Measurements from ENCODE around the gene RPS17.
A peak's percentile ranks its signal among the peaks of the same experiment; 100 is the strongest.
"Not testable (repeated sequence)": the region's sequence is repeated elsewhere in the genome, so short reads cannot be mapped to it uniquely, and the experiment has no call there.

The RPS17 gene

DNA sequence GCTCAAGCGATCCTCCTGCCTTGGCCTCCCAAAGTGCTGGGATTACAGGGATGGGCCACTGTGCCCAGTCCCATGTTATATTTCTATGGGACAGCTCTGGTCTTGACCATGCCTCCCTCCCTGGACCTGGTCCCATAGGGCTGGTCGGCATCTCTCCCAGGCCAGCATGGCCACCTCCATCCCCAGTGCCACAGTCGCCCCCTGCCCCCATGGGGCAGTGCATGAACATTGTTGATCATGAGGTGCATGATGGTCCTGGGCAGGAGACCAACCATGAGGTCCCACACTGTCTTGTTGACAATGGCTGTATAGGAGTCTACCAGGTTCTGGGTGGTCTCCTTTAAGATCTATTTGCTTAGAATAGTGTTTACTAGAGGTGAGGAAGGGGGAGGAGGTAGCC lies 6.5 kb downstream of the RPS17 start:
- Histone ChIP-seq H3K36me3 (ENCODE audit: insufficient read depth, low read length) (peaks cover 49% of the 10 kb centered on the region), H3K9me3 (ENCODE audit: low read depth, low read length) (no peaks in the 10 kb centered on the region), H3K4me3 (no peak overlapping the region), H3K27ac (peak overlapping the region; percentile 42; the same call in 1 of the 2 replicates), H3K9ac (ENCODE audit: insufficient read length) (no peak overlapping the region)
- no peak for TF ChIP-seq FOXP2 (optimal IDR thresholded peaks at IDR 0.05; ENCODE audit: control extremely low read depth, extremely low read length, insufficient read depth)
- peak; percentile 16; the same call in 1 of the 2 replicates for TF ChIP-seq POLR2AphosphoS5 (IDR thresholded peaks at IDR 0.05; ENCODE audit: borderline replicate concordance, low read depth, low read length)
- no peak for DNase-seq (ENCODE audit: low read depth, low spot score)

DNA sequence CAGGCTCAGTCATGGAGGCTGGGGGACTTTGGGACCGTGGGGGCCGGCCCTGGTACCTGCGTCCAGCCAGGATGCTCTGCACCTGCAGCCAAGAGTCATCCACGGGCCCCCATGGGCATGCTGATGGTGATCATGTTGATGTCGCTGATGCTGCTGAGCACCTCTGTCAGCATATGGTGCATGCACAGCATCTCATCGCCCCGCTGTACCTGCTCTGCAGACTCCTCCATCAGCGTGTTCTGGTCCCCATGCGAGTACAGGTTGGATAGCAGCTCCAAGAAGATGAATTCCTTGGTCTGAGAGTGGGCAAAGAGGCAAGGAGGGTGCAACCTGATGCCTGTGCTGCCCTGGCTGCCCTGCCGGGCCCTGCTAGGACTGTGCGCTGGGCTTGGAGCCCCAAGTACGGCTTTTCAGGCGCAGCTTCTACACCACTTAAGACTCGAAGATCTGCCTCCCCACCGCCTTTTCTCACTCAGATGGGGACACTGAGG lies 7.2 kb downstream of the RPS17 start:
- no peak overlapping the region for H3K9ac ChIP-seq (ENCODE audit: insufficient read length)
- no peak for DNase-seq (ENCODE audit: low read depth, low spot score)
- H3K27ac ChIP-seq: no peak overlapping the region
- H3K4me3 ChIP-seq: no peak overlapping the region
- H3K36me3 ChIP-seq (ENCODE audit: insufficient read depth, low read length): peaks cover 41% of the 10 kb centered on the region
- TF ChIP-seq EZH2 (IDR thresholded peaks at IDR 0.05) (no peak), FOXP2 (optimal IDR thresholded peaks at IDR 0.05; ENCODE audit: control extremely low read depth, extremely low read length, insufficient read depth) (no peak), POLR2AphosphoS5 (IDR thresholded peaks at IDR 0.05; ENCODE audit: borderline replicate concordance, low read depth, low read length) (no peak)
- H3K9me3 ChIP-seq (ENCODE audit: low read depth, low read length): no peaks in the 10 kb centered on the region

DNA sequence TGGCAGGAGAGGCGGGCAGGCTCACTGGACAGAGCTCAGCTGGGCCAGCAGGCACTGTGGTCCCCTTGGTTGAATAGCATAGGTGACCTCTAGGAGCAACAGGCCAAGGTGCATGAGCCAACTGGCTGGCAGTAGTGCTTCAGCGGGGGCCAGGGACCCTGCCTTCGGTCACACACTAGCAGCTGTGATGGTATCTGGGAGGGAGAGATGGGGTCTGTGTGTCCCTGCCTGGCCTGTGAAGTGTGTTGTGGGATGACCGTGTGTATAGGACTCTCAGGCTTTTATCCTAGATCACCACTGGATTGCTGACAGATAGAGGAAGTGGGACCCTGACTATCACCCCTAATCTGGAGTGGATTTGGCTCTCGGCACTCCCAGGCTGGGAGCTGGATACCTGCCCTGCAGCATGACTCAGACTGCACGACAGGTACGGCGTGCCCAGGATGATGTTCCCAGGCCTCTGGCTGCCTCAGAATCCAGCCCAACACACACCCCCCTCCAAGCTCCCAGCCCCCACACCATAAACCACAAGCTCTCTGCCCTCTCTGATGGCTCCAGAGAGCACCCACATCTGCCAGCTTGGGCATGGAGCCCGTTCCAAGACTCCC lies 7.8 kb downstream of the RPS17 start:
- H3K36me3 ChIP-seq (ENCODE audit: insufficient read depth, low read length): peaks cover 36% of the 10 kb centered on the region

DNA sequence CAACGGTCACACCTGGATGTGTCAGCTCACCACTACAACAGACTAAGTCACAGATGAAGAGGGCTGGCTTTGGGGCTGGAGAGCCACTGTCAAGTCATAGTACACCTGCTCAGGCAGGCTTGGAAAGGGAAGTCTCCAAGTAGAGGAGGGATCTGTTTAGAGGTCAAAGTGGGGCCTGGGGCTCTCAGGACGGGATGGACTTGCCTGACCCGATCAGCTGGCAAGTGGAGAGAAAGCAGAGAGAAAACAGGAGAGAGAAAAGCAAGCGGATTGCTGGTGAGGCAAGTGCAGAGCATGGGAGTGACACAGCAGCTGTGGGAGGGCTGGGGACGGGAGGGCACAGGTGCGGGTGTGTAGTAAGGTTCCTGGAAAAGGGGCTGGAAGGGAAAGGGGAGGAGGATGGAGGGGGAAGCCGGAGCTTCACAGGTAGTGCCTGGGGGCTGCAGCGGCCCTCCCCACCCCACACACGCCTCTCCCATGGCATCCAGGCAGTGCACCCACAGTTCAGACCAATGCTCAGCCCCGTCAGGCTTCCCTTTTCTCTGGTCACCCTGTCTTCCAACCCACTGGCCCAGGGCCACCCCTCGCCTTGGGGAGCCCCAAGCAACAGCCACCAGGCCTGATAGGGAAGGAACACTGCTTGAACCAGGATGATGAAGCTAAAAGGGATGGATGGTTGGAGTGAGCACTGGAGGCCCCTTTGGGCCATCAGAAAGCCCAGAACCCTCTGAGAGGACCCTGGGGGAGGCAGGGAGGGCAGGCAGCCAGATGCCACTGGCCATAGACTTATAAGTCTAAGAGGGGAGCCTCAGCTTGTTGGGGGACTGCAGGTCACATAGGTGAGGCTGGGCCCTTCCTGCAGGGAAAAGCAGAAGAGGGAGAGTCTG lies 8.5 kb downstream of the RPS17 start:
- TF ChIP-seq POLR2AphosphoS5 (IDR thresholded peaks at IDR 0.05; ENCODE audit: borderline replicate concordance, low read depth, low read length) (no peak), EZH2 (IDR thresholded peaks at IDR 0.05) (no peak), FOXP2 (optimal IDR thresholded peaks at IDR 0.05; ENCODE audit: control extremely low read depth, extremely low read length, insufficient read depth) (no peak)
- DNase-seq (ENCODE audit: low read depth, low spot score): no peak
- H3K36me3 ChIP-seq (ENCODE audit: insufficient read depth, low read length): peaks cover 28% of the 10 kb centered on the region
- H3K4me3 ChIP-seq: no peak overlapping the region
- H3K9me3 ChIP-seq (ENCODE audit: low read depth, low read length): no peaks in the 10 kb centered on the region
- no peak overlapping the region for H3K27ac ChIP-seq
- no peak overlapping the region for H3K9ac ChIP-seq (ENCODE audit: insufficient read length)

More for the DNA sequence above, 7.8 kb downstream of the RPS17 start:
- no peaks in the 10 kb centered on the region for H3K9me3 ChIP-seq (ENCODE audit: low read depth, low read length)
- TF ChIP-seq POLR2AphosphoS5 (IDR thresholded peaks at IDR 0.05; ENCODE audit: borderline replicate concordance, low read depth, low read length) (no peak), FOXP2 (optimal IDR thresholded peaks at IDR 0.05; ENCODE audit: control extremely low read depth, extremely low read length, insufficient read depth) (no peak), EZH2 (IDR thresholded peaks at IDR 0.05) (no peak)
- H3K27ac ChIP-seq: no peak overlapping the region
- no peak overlapping the region for H3K9ac ChIP-seq (ENCODE audit: insufficient read length)
- no peak overlapping the region for H3K4me3 ChIP-seq
- no peak for DNase-seq (ENCODE audit: low read depth, low spot score)

DNA sequence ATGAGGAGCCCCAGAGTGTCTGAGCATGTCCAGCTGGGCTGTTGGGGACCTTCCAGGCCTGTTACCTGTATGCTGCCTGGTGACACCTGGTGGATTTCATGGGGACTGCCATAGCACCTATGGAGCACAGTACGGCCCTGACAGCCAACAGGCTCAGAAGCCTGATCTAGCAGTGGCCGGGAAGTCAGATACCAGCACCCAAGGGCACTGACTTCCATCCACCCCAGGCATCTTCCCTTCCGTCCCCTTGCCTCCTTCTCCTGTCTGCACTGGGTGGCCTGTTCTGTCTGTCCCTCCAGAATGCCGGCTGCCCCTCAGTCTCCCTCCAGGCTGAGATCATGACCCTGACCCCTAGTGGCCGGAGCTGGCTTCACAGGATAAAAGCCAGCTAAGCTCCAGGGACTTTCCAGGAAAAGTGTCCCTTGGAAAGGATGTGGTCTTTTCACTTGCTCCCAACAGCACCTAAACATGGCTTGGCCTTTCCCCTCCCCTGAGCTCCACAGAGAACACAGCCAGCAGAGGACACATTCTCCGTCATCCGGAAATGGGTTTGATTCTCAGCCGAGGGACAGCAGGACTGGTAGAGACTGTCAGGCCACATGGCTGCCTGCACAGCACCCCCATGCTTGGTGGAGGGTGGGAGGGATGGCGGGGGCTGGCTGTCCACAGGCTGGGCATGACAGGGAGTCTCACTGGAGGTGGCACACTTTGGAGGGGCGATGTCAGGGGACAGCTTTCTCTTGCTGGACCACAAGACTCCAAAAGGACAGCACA lies 9.5 kb downstream of the RPS17 start:
- no peak overlapping the region for H3K27ac ChIP-seq
- H3K9ac ChIP-seq (ENCODE audit: insufficient read length): no peak overlapping the region
- DNase-seq (ENCODE audit: low read depth, low spot score): no peak
- H3K4me3 ChIP-seq: no peak overlapping the region
- TF ChIP-seq POLR2AphosphoS5 (IDR thresholded peaks at IDR 0.05; ENCODE audit: borderline replicate concordance, low read depth, low read length): no peak
- no peak for TF ChIP-seq EZH2 (IDR thresholded peaks at IDR 0.05)
- TF ChIP-seq FOXP2 (optimal IDR thresholded peaks at IDR 0.05; ENCODE audit: control extremely low read depth, extremely low read length, insufficient read depth): no peak
- H3K36me3 ChIP-seq (ENCODE audit: insufficient read depth, low read length): peaks cover 19% of the 10 kb centered on the region
- H3K9me3 ChIP-seq (ENCODE audit: low read depth, low read length): no peaks in the 10 kb centered on the region

DNA sequence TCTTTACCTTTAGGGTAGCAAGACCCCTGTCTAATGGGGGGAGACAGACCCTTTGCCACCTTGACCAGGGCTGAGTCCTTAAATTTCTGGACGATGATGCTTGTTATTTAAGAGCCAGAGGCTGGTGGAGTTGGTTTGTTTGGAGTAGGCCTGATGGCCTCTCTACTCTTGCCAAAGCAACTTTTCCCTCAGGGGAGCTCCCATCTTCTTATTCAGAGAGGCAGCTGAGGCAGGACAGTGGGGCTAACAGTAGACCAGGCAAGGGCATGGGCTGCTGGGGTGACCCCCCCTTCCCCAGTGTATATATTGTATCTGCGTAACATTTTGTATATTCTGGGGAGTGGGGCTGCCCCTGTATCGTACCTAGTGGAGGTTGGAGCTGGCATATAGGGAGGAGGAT lies 10.3 kb downstream of the RPS17 start:
- Histone ChIP-seq H3K27ac (no peak overlapping the region), H3K36me3 (ENCODE audit: insufficient read depth, low read length) (peaks cover 11% of the 10 kb centered on the region), H3K9me3 (ENCODE audit: low read depth, low read length) (no peaks in the 10 kb centered on the region), H3K9ac (ENCODE audit: insufficient read length) (no peak overlapping the region), H3K4me3 (no peak overlapping the region)
- TF ChIP-seq FOXP2 (optimal IDR thresholded peaks at IDR 0.05; ENCODE audit: control extremely low read depth, extremely low read length, insufficient read depth) (no peak), POLR2AphosphoS5 (IDR thresholded peaks at IDR 0.05; ENCODE audit: borderline replicate concordance, low read depth, low read length) (no peak), EZH2 (IDR thresholded peaks at IDR 0.05) (no peak)
- no peak for DNase-seq (ENCODE audit: low read depth, low spot score)

DNA sequence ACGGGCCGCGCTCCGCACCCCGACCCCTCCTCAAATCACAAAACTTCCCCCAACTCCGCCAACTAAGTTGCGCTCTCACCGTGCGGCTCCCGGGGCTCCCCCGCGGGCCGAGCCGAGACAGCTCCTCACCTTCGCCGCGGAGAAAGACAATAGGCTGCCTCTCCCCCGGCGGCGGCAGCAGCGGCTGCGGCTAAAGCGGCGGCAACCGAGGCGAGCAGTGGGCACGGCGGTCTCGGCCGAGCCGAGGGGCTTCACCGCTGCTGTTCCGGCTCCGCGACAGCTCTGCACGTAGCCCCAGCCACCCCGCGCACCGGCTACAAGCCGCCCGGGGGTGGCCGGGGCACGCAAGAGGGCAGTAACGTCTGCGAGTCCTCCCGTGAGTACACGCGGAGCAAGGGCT lies 26.7 kb downstream of the RPS17 start:
- H3K27ac ChIP-seq; H3K4me3 ChIP-seq; H3K9ac ChIP-seq (ENCODE audit: insufficient read length); H3K9me3 ChIP-seq (ENCODE audit: low read depth, low read length); DNase-seq (ENCODE audit: low read depth, low spot score); H3K36me3 ChIP-seq (ENCODE audit: insufficient read depth, low read length): not testable (repeated sequence)

DNA sequence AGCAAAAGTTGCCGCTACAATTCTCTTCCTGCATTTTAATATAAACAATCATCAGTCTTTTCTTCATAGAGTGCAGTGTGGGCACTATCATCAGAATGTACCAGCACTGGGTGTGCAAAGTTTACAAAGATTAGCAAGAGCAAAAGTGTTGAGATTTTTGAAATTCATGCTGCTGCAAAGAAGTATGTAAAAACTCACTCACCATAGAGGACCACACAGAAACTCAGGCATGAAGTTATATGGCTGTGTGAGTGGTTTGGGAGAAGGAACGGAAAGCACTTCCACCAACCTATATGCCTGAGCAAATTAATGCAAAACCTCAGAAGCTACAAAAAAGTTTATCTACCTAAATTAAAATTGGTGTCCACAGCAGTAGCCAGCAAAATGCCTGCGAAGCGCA lies 32.6 kb downstream of the RPS17 start:
- not testable (repeated sequence) for H3K36me3 ChIP-seq (ENCODE audit: insufficient read depth, low read length); H3K9ac ChIP-seq (ENCODE audit: insufficient read length); H3K27ac ChIP-seq; DNase-seq (ENCODE audit: low read depth, low spot score); H3K4me3 ChIP-seq; H3K9me3 ChIP-seq (ENCODE audit: low read depth, low read length)

DNA sequence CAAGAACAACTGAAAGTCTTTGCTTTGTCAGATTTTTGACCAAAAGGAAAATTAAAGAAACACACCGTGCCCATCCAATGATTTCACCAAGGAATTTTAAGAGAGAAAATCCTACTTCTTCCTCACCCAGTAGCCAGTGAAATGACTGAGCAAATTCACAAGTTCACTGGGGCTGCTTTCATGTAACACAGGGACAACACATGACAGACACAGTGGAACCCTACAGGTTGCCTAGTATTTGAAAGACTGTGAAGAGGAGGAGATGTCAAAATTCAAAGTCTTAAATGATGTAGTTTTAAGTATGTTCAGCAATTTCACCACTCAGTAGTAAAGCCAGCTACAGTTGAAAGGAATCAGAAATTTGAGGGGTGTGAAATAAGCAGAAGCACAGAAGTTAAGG lies 33.2 kb downstream of the RPS17 start:
- not testable (repeated sequence) for H3K9ac ChIP-seq (ENCODE audit: insufficient read length); DNase-seq (ENCODE audit: low read depth, low spot score); H3K4me3 ChIP-seq; H3K27ac ChIP-seq; H3K9me3 ChIP-seq (ENCODE audit: low read depth, low read length); H3K36me3 ChIP-seq (ENCODE audit: insufficient read depth, low read length)

DNA sequence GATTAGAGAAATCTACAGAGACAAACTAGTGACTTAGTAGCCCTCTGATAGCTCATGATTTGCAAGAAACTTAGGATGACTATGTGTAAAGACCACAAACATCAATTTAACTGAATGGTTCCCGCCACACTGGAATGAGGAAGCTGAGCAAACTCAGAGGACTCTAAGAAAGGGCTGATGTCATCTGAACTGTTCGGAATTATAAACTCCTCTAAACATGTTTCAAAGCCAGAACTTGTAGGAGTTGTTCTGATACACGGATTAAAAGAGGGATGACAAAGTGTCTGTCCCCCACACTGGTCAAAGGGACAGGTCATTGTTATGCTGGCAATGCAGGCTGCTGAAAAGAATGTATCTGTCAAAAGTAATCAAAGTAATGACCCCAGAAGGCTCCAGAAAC lies 34.4 kb downstream of the RPS17 start:
- DNase-seq (ENCODE audit: low read depth, low spot score); H3K36me3 ChIP-seq (ENCODE audit: insufficient read depth, low read length); H3K9ac ChIP-seq (ENCODE audit: insufficient read length); H3K9me3 ChIP-seq (ENCODE audit: low read depth, low read length); H3K4me3 ChIP-seq; H3K27ac ChIP-seq: not testable (repeated sequence)

DNA sequence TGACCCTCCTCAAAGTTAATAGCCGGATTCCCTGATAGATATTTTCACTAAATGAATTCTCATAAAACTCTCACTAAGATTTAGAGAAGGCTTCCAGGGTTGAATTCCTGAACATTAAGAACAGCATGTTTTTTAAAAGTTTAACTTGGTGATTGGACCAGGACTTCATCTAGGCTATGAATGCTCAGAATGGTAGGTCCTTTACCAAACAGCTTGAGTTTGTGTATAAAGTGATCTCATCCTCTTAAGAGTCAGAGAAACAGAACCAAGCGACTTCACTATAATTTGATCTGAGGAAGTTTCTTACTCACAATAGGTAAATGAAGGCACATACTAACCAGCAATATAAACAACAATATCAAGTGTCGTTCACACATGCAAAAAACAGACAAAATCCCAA lies 36.2 kb downstream of the RPS17 start:
- not testable (repeated sequence) for H3K9me3 ChIP-seq (ENCODE audit: low read depth, low read length); H3K36me3 ChIP-seq (ENCODE audit: insufficient read depth, low read length); H3K9ac ChIP-seq (ENCODE audit: insufficient read length); H3K27ac ChIP-seq; DNase-seq (ENCODE audit: low read depth, low spot score); H3K4me3 ChIP-seq

All from SK-N-MC (cell line).